Trophoblast cell (in vitro differentiated cells and primary cell): ENCODE data around the gene MS4A4E. TPM values are rescaled to one million over a fixed set of nuclear protein-coding genes. Genes with fewer than 3 reads are reported as not detected.
"Not testable (repeated sequence)": the region's sequence is repeated elsewhere in the genome, so short reads cannot be mapped to it uniquely, and the experiment has no call there.

Experiments
- DNase-seq, 2 donors: peaks; one replicate each; pipeline ENCODE4 v3.0.0-alpha.2; 2016
- H2AFZ ChIP-seq: 2 replicates; pipeline ENCODE4 v1.6.1; 2013; ENCODE audit warnings: low read length, moderate library complexity, mild to moderate bottlenecking; ENCODE audit not compliant: insufficient read depth, poor library complexity
- H2AK5ac ChIP-seq: 2 replicates; pipeline ENCODE4 v1.6.1; 2013; ENCODE audit warnings: mild to moderate bottlenecking, low read length
- H2BK120ac ChIP-seq: 2 replicates; pipeline ENCODE4 v1.6.1; 2013; ENCODE audit warnings: low read length, mild to moderate bottlenecking, moderate library complexity; ENCODE audit not compliant: insufficient read depth, poor library complexity
- H2BK12ac ChIP-seq: 2 replicates; pipeline ENCODE4 v1.6.1; 2013; ENCODE audit warnings: mild to moderate bottlenecking, low read length, moderate library complexity
- H2BK5ac ChIP-seq: 2 replicates; pipeline ENCODE4 v1.6.1; 2013; ENCODE audit warnings: low read length, low read depth, moderate library complexity, mild to moderate bottlenecking; ENCODE audit not compliant: poor library complexity
- H3K14ac ChIP-seq: 2 replicates; pipeline ENCODE4 v1.6.1; 2013; ENCODE audit warnings: mild to moderate bottlenecking, low read length
- H3K18ac ChIP-seq: 2 replicates; pipeline ENCODE4 v1.6.1; 2013; ENCODE audit warnings: mild to moderate bottlenecking, low read length
- H3K23ac ChIP-seq: 2 replicates; pipeline ENCODE4 v1.6.1; 2013; ENCODE audit warnings: low read length
- H3K27ac ChIP-seq: 2 replicates; pipeline ENCODE4 v1.5.1; 2013; ENCODE audit warnings: low read depth, mild to moderate bottlenecking, inconsistent platforms, low read length, moderate library complexity
- H3K27me3 ChIP-seq: 2 replicates; pipeline ENCODE4 v1.6.1; 2013; ENCODE audit warnings: inconsistent platforms, mild to moderate bottlenecking, low read length, moderate library complexity; ENCODE audit not compliant: insufficient read depth
- H3K36me3 ChIP-seq, 2 experiments: 1 replicate in 1 of 2; 2 replicates in 1 of 2; pipeline ENCODE4 v1.6.1; 2013; ENCODE audit warnings: low read length in 2 of 2, mild to moderate bottlenecking in 2 of 2, moderate library complexity in 1 of 2; ENCODE audit not compliant: insufficient read depth in 2 of 2, control insufficient read depth in 1 of 2
- H3K4ac ChIP-seq: 2 replicates; pipeline ENCODE4 v1.6.1; 2013; ENCODE audit warnings: low read depth, mild to moderate bottlenecking, low read length, moderate library complexity
- H3K4me1 ChIP-seq, 2 experiments: 1 replicate in 1 of 2; 2 replicates in 1 of 2; pipeline ENCODE4 v1.6.1; 2013; ENCODE audit warnings: low read length in 2 of 2, mild to moderate bottlenecking in 2 of 2, moderate library complexity in 1 of 2; ENCODE audit not compliant: insufficient read depth in 2 of 2, control insufficient read depth in 1 of 2
- H3K4me2 ChIP-seq: 2 replicates; pipeline ENCODE4 v1.6.1; 2013; ENCODE audit warnings: inconsistent platforms, mild to moderate bottlenecking, low read length, moderate library complexity
- H3K4me3 ChIP-seq: 2 replicates; pipeline ENCODE4 v1.5.1; 2013; ENCODE audit warnings: mild to moderate bottlenecking, low read depth, low read length, inconsistent platforms
- H3K79me1 ChIP-seq: one replicate; pipeline ENCODE4 v1.6.1; 2013; ENCODE audit warnings: low read length
- H3K79me2 ChIP-seq: 2 replicates; pipeline ENCODE4 v1.6.1; 2013; ENCODE audit warnings: low read length, mild to moderate bottlenecking; ENCODE audit not compliant: control insufficient read depth, insufficient read depth, poor library complexity
- H3K9ac ChIP-seq: 2 replicates; pipeline ENCODE4 v1.6.1; 2013; ENCODE audit warnings: mild to moderate bottlenecking, low read length
- H3K9me3 ChIP-seq: 2 replicates; pipeline ENCODE4 v1.6.1; 2013; ENCODE audit warnings: low read depth, mild to moderate bottlenecking, control low read depth, inconsistent platforms, low read length; ENCODE audit not compliant: insufficient read depth
- H4K12ac ChIP-seq: 2 replicates; pipeline ENCODE4 v1.6.1; 2013; ENCODE audit warnings: low read depth, mild to moderate bottlenecking, low read length, moderate library complexity
- H4K8ac ChIP-seq: 2 replicates; pipeline ENCODE4 v1.6.1; 2013; ENCODE audit warnings: low read depth, mild to moderate bottlenecking, low read length, moderate library complexity
- H4K91ac ChIP-seq: one replicate; pipeline ENCODE4 v1.6.1; 2013; ENCODE audit warnings: low read depth, mild to moderate bottlenecking, low read length, moderate library complexity
- WGBS: extraction: QIAGEN DNeasy Blood & Tissue Kit; methylation state at CpG from one replicate; pipeline ENCODE4 v1.1.7; 2013; ENCODE audit warnings: missing lambda C conversion rate; ENCODE audit not compliant: insufficient read length, insufficient coverage; ENCODE audit errors: extremely low coverage; 5-methylcytosine and 5-hydroxymethylcytosine counted together
- polyA plus RNA-seq: library from polyadenylated mRNA; stranded (reverse); fragments of 200-250 nt; gene quantifications from 2 replicates; pipeline ENCODE4 v1.2.3, GENCODE V29; 2013

MS4A4E gene
- not detected in 2 replicates for polyA plus RNA-seq

DNA sequence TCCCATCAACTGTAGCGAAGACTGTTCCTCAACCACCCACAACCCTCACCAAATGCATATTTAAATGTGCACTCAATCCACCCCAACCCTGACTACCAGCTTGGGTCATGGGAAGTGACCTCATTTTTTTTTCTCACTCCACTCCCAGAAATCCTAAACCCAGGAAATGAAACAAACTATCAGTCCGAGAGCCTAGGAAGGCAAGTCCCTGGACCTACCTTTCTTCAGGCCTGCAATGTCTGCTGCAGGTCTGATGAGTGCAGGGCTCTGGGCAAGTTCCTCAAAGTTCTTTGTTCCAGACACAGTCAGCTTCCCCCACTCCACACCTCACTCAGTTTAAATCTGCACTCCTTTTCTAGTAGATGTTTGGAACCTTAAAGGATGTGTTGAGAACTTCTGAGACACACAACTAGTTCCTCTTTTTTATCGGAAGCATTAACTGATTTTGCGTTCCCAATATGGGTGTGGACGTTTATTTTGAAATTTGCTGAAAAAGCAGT, at the start of gene MS4A4E:
Gene MS4A4E, minus strand, starts transcription at position 398 of the 500 bp plus-strand sequence. CDS start 13,082 bp downstream, outside the sequence.
- Histone ChIP-seq H4K8ac (no peak within 1 kb of the TSS), H3K79me2 (no peaks in the 10 kb centered on the region), H4K12ac (no peak within 1 kb of the TSS), H3K79me1 (no peaks in the 10 kb centered on the region), H2AK5ac (no peak within 1 kb of the TSS), H3K9me3 (no peaks in the 10 kb centered on the region), H3K27ac (no peak within 1 kb of the TSS), H3K18ac (no peak within 1 kb of the TSS), H3K14ac (no peak within 1 kb of the TSS), H3K9ac (no peak within 1 kb of the TSS), H2BK12ac (no peak within 1 kb of the TSS), H3K4me3 (no peak within 1 kb of the TSS), H3K4ac (no peak within 1 kb of the TSS), H3K4me1 (no peaks in the 10 kb centered on the region), H3K36me3 (no peaks in the 10 kb centered on the region), H2AFZ (no peak within 1 kb of the TSS), H4K91ac (no peak within 1 kb of the TSS), H2BK120ac (no peak within 1 kb of the TSS), H3K4me2 (no peak within 1 kb of the TSS), H3K23ac (no peak within 1 kb of the TSS), H2BK5ac (no peak within 1 kb of the TSS), H3K27me3 (no peaks in the 10 kb centered on the region)
- WGBS: no CpG with 5 or more reads among the region's 5 CpGs
- DNase-seq: no peak

DNA sequence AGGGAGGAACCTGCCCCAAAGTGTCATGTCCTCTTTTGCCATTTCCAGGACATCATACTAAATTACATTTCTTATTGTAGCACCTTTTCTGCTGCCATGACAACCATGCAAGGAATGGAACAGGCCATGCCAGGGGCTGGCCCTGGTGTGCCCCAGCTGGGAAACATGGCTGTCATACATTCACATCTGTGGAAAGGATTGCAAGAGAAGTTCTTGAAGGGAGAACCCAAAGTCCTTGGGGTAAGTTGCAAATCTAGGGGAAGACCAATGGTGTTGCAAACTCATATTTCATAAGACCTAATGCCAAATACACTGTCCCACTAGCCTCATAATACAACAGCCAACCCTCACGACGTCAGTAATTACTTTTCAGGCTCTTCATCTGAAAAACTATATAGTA, 49.2 kb upstream of the MS4A4E start:
- Histone ChIP-seq H4K8ac (no peak overlapping the region), H4K12ac (no peak overlapping the region), H3K4ac (no peak overlapping the region), H3K27ac (no peak overlapping the region), H3K23ac (no peak overlapping the region), H3K36me3 (peaks cover 0 to 3% of the 10 kb centered on the region in 2 experiments), H3K9ac (no peak overlapping the region), H2BK5ac (no peak overlapping the region), H3K79me1 (no peaks in the 10 kb centered on the region), H3K79me2 (no peaks in the 10 kb centered on the region), H3K9me3 (peaks cover 9% of the 10 kb centered on the region), H2AFZ (no peak overlapping the region), H2BK12ac (no peak overlapping the region), H3K4me3 (no peak overlapping the region), H3K4me1 (no peaks in the 10 kb centered on the region), H2AK5ac (no peak overlapping the region), H3K14ac (no peak overlapping the region), H4K91ac (no peak overlapping the region), H2BK120ac (no peak overlapping the region), H3K18ac (no peak overlapping the region), H3K4me2 (no peak overlapping the region), H3K27me3 (no peaks in the 10 kb centered on the region)
- no CpG with 5 or more reads among the region's 2 CpGs for WGBS
- no peak for DNase-seq

DNA sequence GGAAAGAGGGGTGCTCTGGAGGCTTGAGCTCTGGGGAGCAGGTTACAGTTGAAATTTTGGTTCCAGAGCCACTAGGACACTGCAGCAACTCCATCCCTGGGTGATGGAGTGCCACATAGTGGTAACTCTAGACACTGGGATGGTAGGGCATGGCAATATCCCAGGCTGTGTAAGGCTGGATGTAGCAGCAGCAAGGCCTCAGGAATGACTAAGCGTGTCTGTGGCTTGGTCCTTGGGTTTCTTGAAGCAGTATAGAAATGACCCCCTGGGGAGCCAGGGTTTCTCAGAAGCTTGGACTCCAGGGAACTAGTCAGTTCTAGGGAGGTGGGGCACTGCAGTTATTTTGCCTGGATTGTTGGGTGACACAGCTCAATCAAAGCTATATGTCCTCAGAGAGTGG, 45.6 kb upstream of the MS4A4E start:
- WGBS: no CpG with 5 or more reads among the region's 1 CpG
- Histone ChIP-seq H3K23ac (no peak overlapping the region), H2BK12ac (no peak overlapping the region), H3K9ac (no peak overlapping the region), H3K4me1 (peaks cover 3 to 4% of the 10 kb centered on the region in 2 experiments), H2AFZ (no peak overlapping the region), H3K27ac (no peak overlapping the region), H4K12ac (no peak overlapping the region), H3K9me3 (peaks cover 9% of the 10 kb centered on the region), H4K91ac (no peak overlapping the region), H2BK5ac (no peak overlapping the region), H3K4me3 (no peak overlapping the region), H3K36me3 (peaks cover 0 to 3% of the 10 kb centered on the region in 2 experiments), H3K79me2 (no peaks in the 10 kb centered on the region), H3K79me1 (peaks cover 7% of the 10 kb centered on the region), H2AK5ac (no peak overlapping the region), H3K4ac (no peak overlapping the region), H3K14ac (no peak overlapping the region), H3K4me2 (no peak overlapping the region), H3K18ac (no peak overlapping the region), H2BK120ac (no peak overlapping the region), H4K8ac (no peak overlapping the region), H3K27me3 (no peaks in the 10 kb centered on the region)
- no peak for DNase-seq

DNA sequence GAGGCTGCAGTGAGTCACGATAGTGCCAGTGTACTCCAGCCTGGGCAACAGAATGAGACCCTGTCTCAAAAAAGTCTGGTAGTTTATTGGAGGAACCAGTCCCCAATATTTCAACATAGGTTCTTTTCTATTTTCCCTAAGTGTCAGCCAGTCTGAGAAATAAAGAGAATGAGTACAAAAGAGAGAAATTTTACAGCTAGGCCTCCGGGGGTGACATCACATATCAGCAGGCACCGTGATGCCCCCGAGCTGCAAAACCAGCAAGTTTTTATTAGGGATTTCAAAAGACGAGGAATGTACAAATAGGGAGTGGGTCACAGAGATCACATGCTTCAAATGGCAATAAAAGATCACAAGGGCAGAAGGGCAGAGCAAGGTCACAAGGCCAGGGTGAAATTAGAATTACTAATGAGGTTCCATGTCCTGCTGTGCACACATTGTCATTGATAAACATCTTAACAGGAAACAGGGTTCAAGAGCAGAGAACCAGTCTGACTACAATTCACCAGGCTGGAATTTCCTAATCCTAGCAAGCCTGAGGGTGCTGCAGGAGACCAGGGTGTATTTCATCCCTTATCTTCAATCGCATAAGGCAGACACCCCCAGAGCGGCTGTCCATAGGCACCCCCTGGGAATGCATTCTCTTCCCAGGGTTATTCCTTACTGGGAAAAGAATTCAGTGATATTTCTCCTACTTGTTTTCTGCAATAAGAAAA, 42.6 kb upstream of the MS4A4E start:
- Histone ChIP-seq H2BK120ac (peak overlapping the region; percentile 93), H2BK5ac (peak overlapping the region; percentile 90), H3K27ac (peak overlapping the region; percentile 90), H4K8ac (peak overlapping the region; percentile 39), H4K91ac (peak overlapping the region; percentile 92), H3K14ac (peak overlapping the region; percentile 42), H2BK12ac (peak overlapping the region; percentile 93)
- not testable (repeated sequence) for H3K9ac ChIP-seq, H3K4me1 ChIP-seq, H3K23ac ChIP-seq, H3K9me3 ChIP-seq, H4K12ac ChIP-seq, H3K27me3 ChIP-seq, H3K79me2 ChIP-seq, H3K36me3 ChIP-seq, H3K79me1 ChIP-seq, H3K18ac ChIP-seq, H2AK5ac ChIP-seq, H3K4me2 ChIP-seq, H3K4ac ChIP-seq, H2AFZ ChIP-seq, H3K4me3 ChIP-seq
- peak; percentile 52 to 63 for DNase-seq
- WGBS: no CpG with 5 or more reads among the region's 7 CpGs
